H1 (cell line): ENCODE measurements around the gene TSC22D1.

Source experiments
- EP300 ChIP-seq, 2 experiments: IDR thresholded peaks; 1 replicate in 1 of 2; 2 replicates in 1 of 2; pipeline ENCODE4 v1.6.1; 2011 to 2012; ENCODE audit warnings: low read depth in 2 of 2, low read length in 2 of 2, mild to moderate bottlenecking in 2 of 2, borderline replicate concordance in 1 of 2, inconsistent platforms in 1 of 2, moderate library complexity in 1 of 2
- EZH2 ChIP-seq: fragments of 200-600 bp; sonication (generic); IDR thresholded peaks from 2 replicates; pipeline ENCODE4 v1.7.1; 2012; ENCODE audit warnings: low read depth, mild to moderate bottlenecking, moderate library complexity, low read length, inconsistent platforms; ENCODE audit not compliant: severe bottlenecking
- JUN ChIP-seq: IDR thresholded peaks from 2 replicates; pipeline ENCODE4 v1.6.1; 2011; ENCODE audit warnings: low read depth, mild to moderate bottlenecking, improper control_type of control experiment, low read length
- POLR2A ChIP-seq, 2 experiments: IDR thresholded peaks; 1 replicate in 1 of 2; 2 replicates in 1 of 2; pipeline ENCODE4 v1.6.1; 2011; ENCODE audit warnings: low read depth in 2 of 2, low read length in 2 of 2, mild to moderate bottlenecking in 2 of 2; ENCODE audit errors: control extremely low read depth in 1 of 2
- RFX5 ChIP-seq: IDR thresholded peaks from 2 replicates; pipeline ENCODE4 v1.6.1; 2011; ENCODE audit warnings: low read depth, low read length, improper control_type of control experiment, borderline replicate concordance
- SP1 ChIP-seq: IDR thresholded peaks from 2 replicates; pipeline ENCODE4 v1.6.1; 2011; ENCODE audit warnings: low read depth, low read length
- TF ChIP-seq, protein P1 (sequence below), 3 experiments: IDR thresholded peaks; 1 replicate in 2 of 3; 2 replicates in 1 of 3; pipeline versions ENCODE4 v1.5.1 to v1.6.1; 2011; ENCODE audit warnings: low read length in 3 of 3, mild to moderate bottlenecking in 3 of 3, inconsistent platforms in 2 of 3, low read depth in 1 of 3, moderate library complexity in 1 of 3; ENCODE audit not compliant: insufficient read depth in 1 of 3; ENCODE audit errors: control extremely low read depth in 1 of 3

DNA sequence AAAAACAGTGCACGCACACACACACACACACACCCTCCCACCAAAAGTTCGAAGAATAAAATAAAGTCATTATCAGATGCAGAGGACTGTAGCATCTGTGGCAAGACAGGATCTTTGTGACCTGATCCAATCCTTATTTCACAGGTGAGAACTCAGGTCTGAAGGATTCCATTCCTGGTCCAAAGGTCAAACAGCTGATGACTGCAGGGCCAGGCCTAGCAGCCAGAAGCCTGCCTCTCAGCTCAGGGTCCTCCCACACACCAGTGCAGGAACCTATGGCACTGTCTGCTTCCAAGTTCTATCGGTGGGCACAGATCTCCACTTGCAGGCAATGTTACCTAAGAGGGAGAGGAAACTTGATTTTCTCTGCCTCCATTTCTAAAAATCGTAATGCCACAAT, 145.0 kb downstream of the TSC22D1 start:
- TF ChIP-seq POLR2A (IDR thresholded peaks at IDR 0.05; ENCODE audit: control extremely low read depth in 1 of 2, low read depth in 2 of 2, low read length in 2 of 2) (no peak), SP1 (no peak), EP300 (IDR thresholded peaks at IDR 0.05; ENCODE audit: borderline replicate concordance in 1 of 2, low read depth in 2 of 2, low read length in 2 of 2) (no peak), RFX5 (no peak), EZH2 (no peak), JUN (no peak)
- TF ChIP-seq, protein P1, sequence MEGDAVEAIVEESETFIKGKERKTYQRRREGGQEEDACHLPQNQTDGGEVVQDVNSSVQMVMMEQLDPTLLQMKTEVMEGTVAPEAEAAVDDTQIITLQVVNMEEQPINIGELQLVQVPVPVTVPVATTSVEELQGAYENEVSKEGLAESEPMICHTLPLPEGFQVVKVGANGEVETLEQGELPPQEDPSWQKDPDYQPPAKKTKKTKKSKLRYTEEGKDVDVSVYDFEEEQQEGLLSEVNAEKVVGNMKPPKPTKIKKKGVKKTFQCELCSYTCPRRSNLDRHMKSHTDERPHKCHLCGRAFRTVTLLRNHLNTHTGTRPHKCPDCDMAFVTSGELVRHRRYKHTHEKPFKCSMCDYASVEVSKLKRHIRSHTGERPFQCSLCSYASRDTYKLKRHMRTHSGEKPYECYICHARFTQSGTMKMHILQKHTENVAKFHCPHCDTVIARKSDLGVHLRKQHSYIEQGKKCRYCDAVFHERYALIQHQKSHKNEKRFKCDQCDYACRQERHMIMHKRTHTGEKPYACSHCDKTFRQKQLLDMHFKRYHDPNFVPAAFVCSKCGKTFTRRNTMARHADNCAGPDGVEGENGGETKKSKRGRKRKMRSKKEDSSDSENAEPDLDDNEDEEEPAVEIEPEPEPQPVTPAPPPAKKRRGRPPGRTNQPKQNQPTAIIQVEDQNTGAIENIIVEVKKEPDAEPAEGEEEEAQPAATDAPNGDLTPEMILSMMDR (IDR thresholded peaks at IDR 0.05; ENCODE audit: control extremely low read depth in 1 of 3, insufficient read depth in 1 of 3, low read depth in 1 of 3, low read length in 3 of 3): no peak
